Fibroblast of lung (primary cell): ENCODE results near the gene EIF1AD. TPM values are rescaled to one million over a fixed set of nuclear protein-coding genes. Genes with fewer than 3 reads are reported as not detected.

ENCODE experiments used
- DNase-seq, 2 donors: peaks; one replicate each; pipeline versions ENCODE4 v3.0.0 to v3.0.0-alpha.2; 2010; ENCODE audit warnings: low read depth in 2 of 2
- H2AFZ ChIP-seq: 2 replicates; pipeline ENCODE4 v1.5.1; 2012; ENCODE audit warnings: low read length, control low read depth, inconsistent platforms
- H3K27ac ChIP-seq: 2 replicates; pipeline ENCODE4 v1.5.1; 2011; ENCODE audit warnings: low read length, control low read depth; ENCODE audit not compliant: insufficient read depth
- H3K27me3 ChIP-seq: 2 replicates; pipeline ENCODE4 v1.5.1; 2011; ENCODE audit warnings: mild to moderate bottlenecking, low read length; ENCODE audit not compliant: control insufficient read depth, insufficient read depth
- H3K36me3 ChIP-seq: 2 replicates; pipeline ENCODE4 v1.5.1; 2011; ENCODE audit warnings: low read length; ENCODE audit not compliant: control insufficient read depth, insufficient read depth
- H3K4me1 ChIP-seq: 2 replicates; pipeline ENCODE4 v1.5.1; 2011; ENCODE audit warnings: low read length; ENCODE audit not compliant: control insufficient read depth, insufficient read depth; ENCODE audit errors: extremely low read depth
- H3K4me2 ChIP-seq: 2 replicates; pipeline ENCODE4 v1.5.1; 2011; ENCODE audit warnings: low read length, control low read depth; ENCODE audit not compliant: insufficient read depth; ENCODE audit errors: extremely low read depth
- H3K4me3 ChIP-seq, 4 experiments: fragments of 200-600 bp in 1 of 4; sonication (generic) in 1 of 4; replicated peaks in 1 of 4; 2 replicates each; pipeline ENCODE4 v1.5.1; 2011 to 2016; ENCODE audit warnings: low read length in 4 of 4, low read depth in 3 of 4, mild to moderate bottlenecking in 3 of 4, control low read depth in 2 of 4, inconsistent platforms in 1 of 4, mixed read lengths in 1 of 4; ENCODE audit not compliant: insufficient read depth in 1 of 4; ENCODE audit errors: control extremely low read depth in 1 of 4
- H3K79me2 ChIP-seq: 2 replicates; pipeline ENCODE4 v1.5.1; 2012; ENCODE audit warnings: mild to moderate bottlenecking, low read length, inconsistent platforms; ENCODE audit not compliant: control insufficient read depth, insufficient read depth
- H3K9ac ChIP-seq: 2 replicates; pipeline ENCODE4 v1.5.1; 2011; ENCODE audit warnings: mild to moderate bottlenecking, low read length, control low read depth; ENCODE audit not compliant: insufficient read depth
- H3K9me3 ChIP-seq: 2 replicates; pipeline ENCODE4 v1.5.1; 2012; ENCODE audit warnings: low read depth, low read length; ENCODE audit not compliant: control insufficient read depth, insufficient read depth
- H4K20me1 ChIP-seq: 2 replicates; pipeline ENCODE4 v1.5.1; 2011; ENCODE audit warnings: low read length; ENCODE audit not compliant: control insufficient read depth, insufficient read depth; ENCODE audit errors: extremely low read depth
- EZH2 ChIP-seq: IDR thresholded peaks from 2 replicates; pipeline ENCODE4 v1.5.1; 2012; ENCODE audit warnings: low read length, control low read depth, mild to moderate bottlenecking; ENCODE audit errors: missing control alignments
- polyA plus RNA-seq, 2 donors: library from polyadenylated mRNA; depleted of rRNA in 1 of 2; stranded (reverse) in 1 of 2; unstranded in 1 of 2; fragments of >200 nt; gene quantifications; 2 replicates each; pipeline ENCODE4 v1.2.1, GENCODE V29; 2011 to 2012; ENCODE audit warnings: missing spikeins in 1 of 2
- total RNA-seq: library from RNA; depleted of rRNA; stranded (reverse); fragments of >200 nt; gene quantifications from 2 replicates; pipeline ENCODE4 v1.2.1, GENCODE V29; 2014
- TF ChIP-seq, protein P1 (sequence below), 2 donors: IDR thresholded peaks in 1 of 2; conservative IDR thresholded peaks in 1 of 2; 1 replicate in 1 of 2; 2 replicates in 1 of 2; pipeline ENCODE4 v1.5.1; 2011 to 2012; ENCODE audit warnings: low read length in 2 of 2, control low read depth in 1 of 2, inconsistent platforms in 1 of 2, low read depth in 1 of 2, mild to moderate bottlenecking in 1 of 2

The EIF1AD gene
- total and polyA plus RNA-seq, 2 donors (not counting 1 experiment from before 2014, with no cell fraction given), result 23.5 to 26.2 TPM

DNA sequence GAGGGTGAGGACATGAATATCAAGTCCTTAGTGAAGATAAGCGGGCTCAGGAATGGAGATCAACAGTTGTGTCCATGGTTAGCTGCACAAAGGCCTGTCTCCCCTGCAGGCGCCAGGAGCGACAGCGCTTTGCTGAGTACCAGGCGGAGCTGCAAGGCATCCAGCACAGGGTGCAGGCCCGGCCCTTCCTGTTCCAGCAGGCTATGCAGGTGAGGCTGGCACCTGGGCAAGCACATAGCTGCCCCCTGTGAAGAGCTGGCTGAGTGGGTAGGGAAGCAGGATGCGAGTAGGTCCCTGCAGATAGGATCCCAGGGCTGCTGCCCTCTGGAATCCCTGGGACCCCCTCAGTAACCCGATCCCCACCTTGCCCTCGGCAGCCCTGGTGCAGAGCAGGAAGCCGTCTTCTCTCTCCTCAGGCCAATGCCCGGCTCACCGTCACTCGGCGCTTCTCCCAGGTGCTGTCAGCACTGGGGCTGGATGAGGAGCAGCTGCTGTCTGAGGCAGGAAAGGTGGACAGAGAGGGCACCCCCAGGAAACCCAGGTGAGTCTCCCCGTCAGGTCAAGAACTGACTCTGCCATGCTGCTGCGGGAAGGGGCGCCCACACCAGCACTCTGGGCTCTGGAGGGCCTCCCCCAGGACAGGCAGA, 43.1 kb downstream of the EIF1AD start:
- Histone ChIP-seq H3K4me1 (peaks cover 7% of the 10 kb centered on the region), H2AFZ (no peak overlapping the region), H3K4me3 (no peak overlapping the region), H3K79me2 (peaks cover 22% of the 10 kb centered on the region), H3K27ac (no peak overlapping the region), H3K9ac (no peak overlapping the region), H3K9me3 (no peaks in the 10 kb centered on the region), H3K36me3 (no peaks in the 10 kb centered on the region), H3K4me2 (no peak overlapping the region), H3K27me3 (no peaks in the 10 kb centered on the region), H4K20me1 (no peaks in the 10 kb centered on the region)
- TF ChIP-seq EZH2, result no peak
- TF ChIP-seq, protein P1, sequence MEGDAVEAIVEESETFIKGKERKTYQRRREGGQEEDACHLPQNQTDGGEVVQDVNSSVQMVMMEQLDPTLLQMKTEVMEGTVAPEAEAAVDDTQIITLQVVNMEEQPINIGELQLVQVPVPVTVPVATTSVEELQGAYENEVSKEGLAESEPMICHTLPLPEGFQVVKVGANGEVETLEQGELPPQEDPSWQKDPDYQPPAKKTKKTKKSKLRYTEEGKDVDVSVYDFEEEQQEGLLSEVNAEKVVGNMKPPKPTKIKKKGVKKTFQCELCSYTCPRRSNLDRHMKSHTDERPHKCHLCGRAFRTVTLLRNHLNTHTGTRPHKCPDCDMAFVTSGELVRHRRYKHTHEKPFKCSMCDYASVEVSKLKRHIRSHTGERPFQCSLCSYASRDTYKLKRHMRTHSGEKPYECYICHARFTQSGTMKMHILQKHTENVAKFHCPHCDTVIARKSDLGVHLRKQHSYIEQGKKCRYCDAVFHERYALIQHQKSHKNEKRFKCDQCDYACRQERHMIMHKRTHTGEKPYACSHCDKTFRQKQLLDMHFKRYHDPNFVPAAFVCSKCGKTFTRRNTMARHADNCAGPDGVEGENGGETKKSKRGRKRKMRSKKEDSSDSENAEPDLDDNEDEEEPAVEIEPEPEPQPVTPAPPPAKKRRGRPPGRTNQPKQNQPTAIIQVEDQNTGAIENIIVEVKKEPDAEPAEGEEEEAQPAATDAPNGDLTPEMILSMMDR (conservative IDR thresholded peaks at IDR 0.05 in 1 of 2, IDR thresholded peaks at IDR 0.05 in 1 of 2; ENCODE audit: low read depth in 1 of 2, low read length in 2 of 2), result no peak
- no peak for DNase-seq

DNA sequence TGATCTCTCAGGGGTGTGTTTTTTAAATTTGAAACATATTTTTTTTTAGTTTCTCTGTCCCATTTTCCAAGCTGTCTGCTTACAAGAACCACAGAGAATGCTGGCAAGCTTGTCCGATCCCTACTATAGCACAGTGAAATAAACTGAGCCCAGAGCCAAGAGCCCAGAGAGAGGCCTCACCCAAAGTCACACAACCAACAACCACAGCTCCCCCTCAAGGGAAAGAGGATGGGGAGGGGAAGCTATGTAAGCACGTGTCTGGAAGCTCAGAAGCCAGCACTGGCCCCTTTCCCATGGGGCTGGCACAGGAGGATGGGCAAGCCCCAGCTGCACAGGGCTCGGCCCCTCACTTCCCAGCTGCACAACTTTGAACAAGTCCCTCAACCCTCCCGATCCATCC, 43.7 kb downstream of the EIF1AD start:
- DNase-seq, result peak in 1 of 2 donors; percentile 30

DNA sequence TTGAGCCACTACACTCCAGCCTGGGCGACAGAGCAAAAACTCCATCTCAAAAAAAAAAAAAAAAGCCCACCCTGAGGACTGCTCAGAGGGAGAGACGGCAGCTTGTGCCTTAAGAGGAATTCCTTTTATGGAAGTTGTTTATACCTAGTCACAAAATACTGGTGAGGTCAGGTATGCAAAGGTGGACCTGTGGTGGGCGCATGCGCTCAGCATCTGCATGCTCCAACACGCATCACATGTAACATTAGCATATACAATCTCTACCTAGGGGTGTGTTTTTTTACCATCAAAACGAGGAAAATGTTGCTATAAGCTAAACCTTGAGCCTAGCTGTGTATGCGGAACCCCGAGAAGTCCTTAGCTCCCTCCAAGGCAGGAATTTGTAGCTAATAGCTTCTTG, 47.2 kb downstream of the EIF1AD start:
- Histone ChIP-seq H3K36me3 (no peaks in the 10 kb centered on the region), H3K79me2 (no peaks in the 10 kb centered on the region), H3K4me1 (no peaks in the 10 kb centered on the region), H3K9ac (no peak overlapping the region), H2AFZ (no peak overlapping the region), H3K4me2 (no peak overlapping the region), H3K4me3 (no peak overlapping the region), H3K27ac (no peak overlapping the region), H3K9me3 (no peaks in the 10 kb centered on the region), H4K20me1 (no peaks in the 10 kb centered on the region), H3K27me3 (no peaks in the 10 kb centered on the region)
- TF ChIP-seq, protein P1 (conservative IDR thresholded peaks at IDR 0.05 in 1 of 2, IDR thresholded peaks at IDR 0.05 in 1 of 2; ENCODE audit: low read depth in 1 of 2, low read length in 2 of 2), result no peak
- no peak for TF ChIP-seq EZH2
- DNase-seq, result no peak

More for the DNA sequence above, 43.7 kb downstream of the EIF1AD start:
- no peak overlapping the region for H3K4me2 ChIP-seq
- H3K27ac ChIP-seq, result no peak overlapping the region
- no peaks in the 10 kb centered on the region for H3K27me3 ChIP-seq
- H3K9ac ChIP-seq, result no peak overlapping the region
- H3K9me3 ChIP-seq, result no peaks in the 10 kb centered on the region
- no peaks in the 10 kb centered on the region for H4K20me1 ChIP-seq
- H3K4me3 ChIP-seq, result no peak overlapping the region
- peaks cover 5% of the 10 kb centered on the region for H3K4me1 ChIP-seq
- H2AFZ ChIP-seq, result no peak overlapping the region
- no peaks in the 10 kb centered on the region for H3K36me3 ChIP-seq
- TF ChIP-seq, protein P1 (conservative IDR thresholded peaks at IDR 0.05 in 1 of 2, IDR thresholded peaks at IDR 0.05 in 1 of 2; ENCODE audit: low read depth in 1 of 2, low read length in 2 of 2), result no peak
- TF ChIP-seq EZH2, result no peak
- peaks cover 16% of the 10 kb centered on the region for H3K79me2 ChIP-seq
